Measurements from ENCODE around the gene SST.

- TF ChIP-seq POLR2A (IDR thresholded peaks at IDR 0.05) (no peak), CTCF (IDR thresholded peaks at IDR 0.05) (no peak)
These were observed 14.2 kb upstream of the SST start for GRCh38 chr3:187684444-187684843.

Data from esophagus squamous epithelium (tissue), 4 donors.